Midbrain (tissue), 1 donor: Measurements from ENCODE around the gene GABARAPL2.

Experiments
- DNase-seq: peaks from one replicate; lab custom pipeline; 2025; lab: John Stamatoyannopoulos, UW

The GABARAPL2 gene

DNA sequence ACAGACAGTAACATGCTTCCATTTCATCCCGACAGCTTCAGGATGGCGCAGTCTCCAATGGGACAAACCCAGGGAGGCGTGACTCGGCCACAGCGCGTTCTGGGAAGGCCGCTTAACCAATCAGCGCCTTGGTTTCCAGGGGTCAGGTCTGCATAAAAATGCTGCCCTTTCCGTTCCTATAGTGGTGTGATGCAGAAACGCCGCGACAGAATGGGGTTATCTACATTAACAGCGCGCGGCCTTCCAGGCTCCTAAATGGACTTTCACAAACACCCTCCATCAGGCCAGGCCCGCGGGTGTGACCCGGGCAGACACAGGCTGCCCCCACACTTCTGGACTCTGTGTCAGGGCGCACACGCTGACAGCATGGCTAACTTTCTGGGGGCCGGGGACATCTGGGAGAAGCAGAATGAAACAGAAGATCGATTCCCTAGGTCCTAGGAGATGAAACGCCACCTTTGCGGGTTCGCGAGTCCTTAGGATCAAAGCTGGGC is 10.9 kb upstream of the GABARAPL2 start:
- DNase-seq: peak; percentile 89

DNA sequence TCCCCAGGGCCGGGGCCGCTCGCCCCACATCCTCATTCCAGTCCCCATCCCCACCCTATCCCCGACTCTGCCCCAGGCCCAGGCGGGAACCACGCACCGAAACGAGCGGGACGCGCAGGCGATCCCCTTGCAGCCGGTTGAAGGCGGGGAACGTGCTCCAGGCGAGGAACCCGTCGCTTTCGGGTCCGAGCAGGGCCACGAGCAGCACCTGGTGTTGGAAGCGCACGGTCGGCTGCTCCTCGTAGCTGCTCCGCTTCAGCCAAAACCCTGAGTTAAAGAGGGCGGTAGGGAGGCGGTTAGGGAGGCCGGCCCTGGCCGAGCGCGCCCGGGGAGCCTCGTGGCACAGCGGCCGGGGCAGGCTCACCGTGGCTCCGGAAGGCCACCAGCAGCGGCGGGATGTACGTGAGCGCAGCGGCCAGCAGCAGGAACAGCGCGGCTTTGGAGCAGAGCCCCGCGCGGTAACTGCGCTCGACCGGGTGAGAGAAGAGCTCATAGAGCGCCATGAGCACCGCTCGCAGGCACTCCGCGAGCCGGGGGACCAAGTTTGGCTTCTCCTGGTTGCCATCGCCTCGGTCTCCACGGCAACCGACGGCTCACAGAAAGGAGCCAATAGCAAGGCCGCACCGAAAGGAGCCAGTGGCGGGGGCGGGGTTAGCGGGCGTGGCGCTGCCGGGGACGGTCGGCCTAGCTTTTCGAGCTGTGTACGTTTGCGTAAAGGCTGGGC is 10.3 kb upstream of the GABARAPL2 start, which contains the start of gene TMEM231:
Gene TMEM231, minus strand, starts transcription at position 546 of the 724 bp plus-strand sequence. Its CDS starts 43 bp downstream, at position 503.
- peak; percentile 96 for DNase-seq

DNA sequence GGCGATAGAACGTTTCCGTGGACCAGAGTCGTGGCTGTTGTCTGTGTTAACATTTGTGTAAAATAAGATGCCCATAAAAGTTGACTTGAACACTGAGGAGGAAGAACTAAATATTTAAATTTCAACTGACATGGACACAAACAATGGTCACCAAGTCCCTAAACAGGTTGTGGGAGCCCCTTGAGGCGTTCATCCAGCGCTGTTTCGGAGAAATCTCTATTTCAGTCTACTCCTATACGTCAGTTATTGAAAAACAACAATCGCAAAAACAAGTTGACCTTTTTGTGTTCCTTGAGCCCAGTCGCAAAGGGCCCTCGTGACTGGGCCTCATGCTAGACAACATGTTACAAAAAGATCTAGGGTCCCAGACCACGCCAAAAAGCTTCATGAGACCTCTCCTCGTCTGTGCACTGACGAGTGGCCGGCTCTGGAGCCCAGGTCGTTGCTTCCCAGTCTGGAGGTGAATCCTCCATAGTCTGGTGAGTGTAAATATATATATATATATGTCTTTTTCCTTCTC is 9.7 kb upstream of the GABARAPL2 start:
- DNase-seq: no peak

DNA sequence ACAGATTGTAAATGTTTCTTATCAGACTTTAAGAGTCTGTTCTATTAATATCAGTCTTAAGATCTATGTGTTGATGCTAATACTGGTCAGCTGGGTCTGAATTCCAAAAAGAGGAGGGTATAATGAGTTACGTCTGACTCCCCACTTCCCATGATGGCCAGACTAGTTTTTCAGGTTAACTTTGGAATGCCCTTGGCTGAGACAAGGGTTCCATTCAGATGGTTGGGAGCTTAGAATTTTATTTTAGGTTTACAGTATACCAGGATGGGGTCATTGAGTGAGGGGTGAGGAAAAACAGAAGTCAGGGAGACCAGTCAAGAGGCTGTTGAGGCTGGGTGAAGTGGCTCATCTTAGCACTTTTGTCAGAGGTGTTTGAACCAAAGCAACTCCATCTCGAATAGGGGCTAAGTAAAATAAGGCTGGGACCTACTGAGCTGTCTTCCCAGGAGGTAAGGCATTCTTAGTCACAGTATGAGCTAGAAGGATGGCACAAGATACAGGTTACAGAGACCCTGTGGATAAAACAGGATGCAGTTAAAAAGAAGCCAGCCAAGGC is 7.3 kb upstream of the GABARAPL2 start:
- no peak for DNase-seq

DNA sequence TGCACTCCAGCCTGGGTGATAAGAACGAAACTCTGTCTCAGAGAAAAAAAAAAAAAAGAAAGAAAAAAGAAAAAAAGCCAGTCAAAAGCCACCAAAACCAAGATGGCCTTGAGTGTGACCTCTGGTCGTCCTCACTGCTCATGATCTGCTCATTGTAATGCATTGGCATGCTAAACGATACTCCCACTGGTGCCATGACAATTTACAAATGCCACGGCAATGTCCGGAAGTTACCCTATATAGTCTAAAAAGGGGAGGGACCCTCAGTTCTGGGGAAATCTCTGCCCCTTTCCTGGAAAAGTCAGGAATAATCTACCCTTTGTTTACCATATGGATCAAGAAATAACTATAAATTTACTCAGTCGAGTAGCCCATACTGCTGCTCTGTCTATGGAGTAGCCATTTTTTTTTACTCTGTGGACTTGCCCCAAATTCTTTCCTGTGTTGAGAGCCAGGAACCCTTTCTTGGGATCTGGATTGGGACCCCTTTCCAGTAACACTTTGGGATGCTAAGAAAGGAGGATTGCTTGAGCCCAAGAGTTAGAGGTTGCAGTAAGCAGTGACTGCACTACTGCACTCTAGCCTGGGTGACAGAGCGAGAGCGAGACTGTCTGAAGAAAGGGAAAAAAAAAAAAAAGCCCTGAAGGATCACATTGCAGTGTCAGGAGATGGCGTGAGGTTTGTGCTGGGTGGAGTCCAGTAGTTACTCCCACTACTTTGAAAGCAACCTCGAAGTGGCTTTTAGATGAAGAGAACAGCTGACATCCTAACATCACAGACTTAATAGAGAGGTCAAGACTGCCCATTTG is 6.4 kb upstream of the GABARAPL2 start:
- DNase-seq: no peak

DNA sequence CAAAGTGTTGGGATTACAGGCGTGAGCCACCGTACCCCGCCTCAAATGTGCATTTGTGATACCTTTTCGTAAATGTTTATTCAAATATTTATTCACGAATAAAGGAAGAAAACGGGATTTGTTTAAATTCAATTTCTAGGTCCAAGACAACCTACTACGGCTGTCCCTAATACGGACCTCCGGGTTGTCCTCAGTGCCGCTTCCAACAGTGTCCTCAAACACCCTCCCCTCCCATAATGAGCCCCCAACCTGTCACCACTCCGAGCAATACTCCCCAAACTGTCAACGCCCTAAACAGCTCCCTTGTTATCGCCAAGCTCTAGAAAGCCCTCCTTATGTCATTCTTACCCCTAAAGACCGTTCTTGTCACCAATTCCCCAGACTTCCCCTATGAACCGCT is 539 bp upstream of the GABARAPL2 start:
- no peak for DNase-seq

DNA sequence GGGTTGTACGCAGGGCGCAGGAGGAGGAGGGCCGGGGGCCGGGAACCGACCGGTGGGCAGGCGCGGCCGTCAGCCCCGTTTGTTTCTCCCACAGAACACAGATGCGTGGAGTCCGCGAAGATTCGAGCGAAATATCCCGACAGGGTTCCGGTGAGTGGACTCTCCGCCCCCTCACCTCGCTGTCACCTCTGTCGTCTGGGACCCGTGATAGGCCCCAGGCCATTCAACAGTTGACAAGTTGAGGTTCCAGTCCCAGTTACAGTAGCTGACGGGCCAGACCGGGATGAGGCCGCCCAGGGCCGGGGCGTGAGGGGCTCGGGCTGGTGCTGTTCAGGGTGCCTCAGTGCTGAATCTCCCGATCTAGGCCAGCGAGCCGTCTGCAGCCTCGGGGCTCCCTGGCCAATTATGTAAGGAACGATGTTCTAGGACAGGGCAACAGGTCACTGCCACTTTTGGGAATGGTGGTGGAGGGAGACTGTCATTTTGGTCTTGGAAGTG is 628 bp downstream of the GABARAPL2 start:
- no peak for DNase-seq

DNA sequence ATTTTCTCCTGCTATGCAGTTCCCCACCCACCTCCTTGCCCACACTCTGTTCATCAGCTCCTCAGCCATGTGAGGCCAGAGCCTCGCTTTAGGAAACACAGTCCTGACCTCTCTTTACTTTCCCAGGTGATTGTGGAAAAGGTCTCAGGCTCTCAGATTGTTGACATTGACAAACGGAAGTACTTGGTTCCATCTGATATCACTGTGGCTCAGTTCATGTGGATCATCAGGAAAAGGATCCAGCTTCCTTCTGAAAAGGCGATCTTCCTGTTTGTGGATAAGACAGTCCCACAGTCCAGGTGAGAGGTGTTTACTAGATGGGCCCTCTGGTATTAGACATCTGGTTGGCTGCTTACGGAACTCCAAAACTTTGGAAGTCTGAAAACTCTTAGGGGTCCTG is 1.7 kb downstream of the GABARAPL2 start:
- DNase-seq: no peak

DNA sequence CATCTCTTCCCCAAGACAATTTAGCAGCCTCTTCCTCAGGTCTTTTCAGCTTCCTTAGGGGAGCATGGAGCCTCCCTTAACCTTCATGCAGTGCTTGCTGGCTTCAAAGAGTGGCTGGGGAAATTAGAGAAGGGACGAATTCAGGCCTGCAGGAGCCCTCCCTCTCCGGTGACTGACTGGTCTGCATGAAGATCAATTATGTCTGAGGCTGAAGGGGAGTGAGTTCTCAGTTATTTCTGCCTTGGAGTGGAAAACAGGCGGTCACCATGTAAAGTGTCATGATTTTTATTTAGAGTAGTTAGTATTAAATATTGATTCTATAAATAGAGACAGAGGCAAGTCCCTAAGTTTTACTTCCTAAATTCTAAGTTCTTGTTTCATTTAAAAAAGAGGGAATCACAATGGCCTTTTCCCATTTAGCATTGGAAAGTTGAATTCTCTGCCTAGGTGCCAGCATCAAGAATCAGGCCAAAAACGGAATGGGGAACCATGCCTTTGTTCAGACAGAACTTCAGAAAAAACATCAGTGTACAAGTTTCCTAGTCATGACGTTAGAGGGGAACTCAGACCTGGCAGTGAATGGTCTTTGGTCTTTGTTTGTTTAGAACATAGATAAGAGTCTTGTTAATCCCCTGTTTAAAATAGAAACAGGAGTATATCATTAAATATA is 4.4 kb downstream of the GABARAPL2 start:
- peak; percentile 6 for DNase-seq

DNA sequence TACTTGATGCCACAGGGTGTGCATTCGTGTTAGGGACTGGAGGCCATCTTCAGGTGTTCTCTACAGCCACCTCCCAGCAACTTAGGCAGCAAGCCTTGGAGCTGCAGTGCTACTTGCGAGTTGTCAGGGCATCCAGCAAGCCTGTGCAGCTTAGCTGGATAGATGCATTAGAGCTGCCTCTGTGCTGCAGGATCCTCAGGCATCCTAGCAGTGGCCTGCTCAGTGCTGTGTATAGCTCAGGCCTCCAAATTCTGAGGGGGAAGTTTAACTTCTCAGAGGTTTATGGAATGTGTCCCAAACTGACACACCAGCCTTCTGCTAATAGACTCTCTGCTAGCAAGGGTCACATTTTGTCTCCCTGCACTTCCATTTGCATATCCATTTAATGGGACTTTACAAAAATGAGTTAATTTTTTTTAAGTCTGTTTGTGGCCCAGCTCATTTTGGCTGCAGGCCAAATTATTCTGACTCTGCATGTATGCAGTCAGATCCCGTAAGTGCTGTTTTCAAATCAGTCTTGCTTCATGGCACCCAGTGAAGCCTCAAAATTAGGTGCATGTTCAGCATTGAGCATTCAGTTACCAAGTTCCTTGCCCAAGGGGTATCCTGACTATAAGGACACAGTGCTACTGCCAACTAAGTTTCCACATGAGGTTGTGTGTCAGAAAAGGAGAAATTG is 6.8 kb downstream of the GABARAPL2 start:
- DNase-seq: no peak

DNA sequence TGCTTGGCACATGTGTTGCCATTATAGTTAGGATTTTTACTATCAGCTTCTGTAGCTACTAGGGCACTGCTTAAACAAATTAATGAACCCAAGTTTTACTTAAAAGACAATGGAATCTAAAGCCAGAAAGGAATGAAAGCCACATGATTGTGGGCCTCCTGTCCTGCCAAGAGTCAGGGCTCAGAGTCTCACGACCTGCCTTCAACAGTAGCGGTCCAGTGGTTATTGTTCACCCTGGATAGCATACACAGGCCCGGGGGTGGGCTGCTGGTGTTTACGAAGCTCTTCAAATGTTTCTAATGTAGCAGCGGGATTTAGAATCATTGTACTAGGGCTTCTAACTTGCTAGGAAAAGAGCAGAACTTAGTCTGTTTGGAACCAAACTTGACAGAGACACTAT is 7.8 kb downstream of the GABARAPL2 start:
- DNase-seq: no peak

DNA sequence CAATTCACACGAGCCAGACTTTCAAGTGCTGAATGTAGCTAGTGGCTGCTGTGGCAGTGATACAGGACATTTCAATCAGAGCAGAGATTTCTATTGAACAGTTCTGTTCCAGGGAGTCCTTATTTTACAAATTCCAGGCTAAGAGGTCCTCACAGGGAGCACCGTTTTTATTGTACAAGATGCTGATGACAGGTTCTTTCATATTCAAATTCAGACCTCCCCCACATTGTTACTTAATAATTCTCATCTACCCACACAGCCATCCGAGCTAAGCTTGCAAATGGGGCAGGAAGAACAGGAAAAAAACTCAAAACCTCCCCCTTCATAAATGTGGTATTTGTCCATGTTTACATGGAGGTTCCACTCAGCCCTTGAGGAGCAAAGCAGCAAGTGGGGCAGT is 9.8 kb downstream of the GABARAPL2 start:
- no peak for DNase-seq

DNA sequence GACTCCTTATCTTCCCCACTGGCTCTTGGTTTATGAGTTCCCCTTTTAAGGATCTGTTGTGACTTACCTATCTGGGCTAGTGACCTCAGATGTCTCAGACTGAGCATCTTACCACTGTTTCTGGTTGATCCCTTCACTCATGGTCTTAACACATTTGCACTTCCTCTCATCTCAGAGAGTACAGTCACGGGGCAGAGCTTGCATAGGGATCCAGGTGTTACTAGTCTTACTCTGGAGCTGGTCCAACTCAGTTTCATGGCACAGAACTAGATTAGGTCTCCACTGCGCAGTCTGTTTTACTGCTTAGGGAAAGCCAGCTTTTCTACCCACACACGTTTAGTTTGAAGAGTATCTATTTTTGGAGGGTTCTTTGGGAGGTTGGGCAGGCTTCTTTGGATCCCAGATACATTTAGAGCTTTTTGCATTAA is 10.2 kb downstream of the GABARAPL2 start:
- DNase-seq: no peak

DNA sequence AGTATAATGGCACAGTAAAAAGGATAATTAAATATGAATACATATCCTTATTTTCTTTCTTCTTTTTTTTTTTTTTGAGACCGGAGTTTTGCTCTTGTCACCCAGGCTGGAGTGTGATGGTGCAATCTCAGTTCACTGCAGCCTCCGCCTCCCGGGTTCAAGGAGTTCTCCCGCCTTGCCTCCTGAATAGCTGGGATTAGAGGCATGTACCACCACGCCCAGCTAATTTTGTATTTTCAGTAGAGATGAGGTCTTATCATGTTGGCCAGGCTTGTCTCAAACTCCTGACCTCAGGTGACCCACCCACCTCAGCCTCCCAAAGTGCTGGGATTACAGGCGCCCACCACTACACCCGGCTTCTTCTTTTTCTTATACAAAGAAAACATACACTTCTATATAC is 12.0 kb downstream of the GABARAPL2 start:
- DNase-seq: no peak

DNA sequence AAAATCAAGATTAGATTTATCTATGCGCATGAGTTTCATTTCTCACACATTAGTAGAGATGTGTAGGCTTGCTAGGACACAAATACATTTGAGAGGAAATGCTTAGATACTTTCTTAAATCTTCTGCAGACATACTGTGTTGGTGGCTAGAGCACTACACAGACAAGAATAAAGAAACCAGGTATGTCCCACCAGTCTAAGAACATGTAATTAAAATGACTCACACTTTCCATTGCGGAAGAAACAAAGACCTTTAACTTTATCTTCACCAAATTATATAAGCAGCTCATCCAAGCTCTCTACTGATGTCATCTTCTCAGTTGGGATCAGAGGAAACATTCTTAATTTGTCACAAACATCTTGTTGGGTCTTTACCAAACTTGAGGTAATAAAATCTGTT is 12.5 kb downstream of the GABARAPL2 start:
- DNase-seq: no peak

DNA sequence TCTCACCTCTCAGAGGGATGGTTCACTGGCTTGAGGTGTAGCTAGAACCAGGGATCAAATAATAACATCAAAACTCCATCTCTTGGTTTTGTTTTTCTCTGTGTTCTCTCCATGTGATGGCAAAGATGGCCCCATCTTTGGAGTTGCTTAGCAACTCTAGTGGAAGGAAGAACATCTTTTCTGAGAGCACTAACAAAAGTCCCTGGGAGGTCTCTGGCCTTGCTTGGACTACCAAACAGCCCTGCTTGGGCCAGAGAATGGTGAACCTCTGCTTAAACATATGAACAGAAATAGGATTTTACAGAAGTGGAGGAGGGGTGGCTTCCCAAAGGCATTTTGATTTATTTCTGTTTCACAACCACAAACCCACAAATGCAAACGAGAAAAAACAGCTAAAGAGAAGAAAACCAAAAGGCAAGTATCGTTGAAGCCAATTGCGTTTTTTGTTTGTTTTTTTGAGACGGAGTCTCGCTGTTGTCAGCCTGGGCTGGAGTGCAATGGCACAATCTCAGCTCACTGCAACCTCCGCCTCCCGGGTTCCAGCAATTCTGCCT is 13.2 kb downstream of the GABARAPL2 start:
- peak; percentile 14 for DNase-seq

DNA sequence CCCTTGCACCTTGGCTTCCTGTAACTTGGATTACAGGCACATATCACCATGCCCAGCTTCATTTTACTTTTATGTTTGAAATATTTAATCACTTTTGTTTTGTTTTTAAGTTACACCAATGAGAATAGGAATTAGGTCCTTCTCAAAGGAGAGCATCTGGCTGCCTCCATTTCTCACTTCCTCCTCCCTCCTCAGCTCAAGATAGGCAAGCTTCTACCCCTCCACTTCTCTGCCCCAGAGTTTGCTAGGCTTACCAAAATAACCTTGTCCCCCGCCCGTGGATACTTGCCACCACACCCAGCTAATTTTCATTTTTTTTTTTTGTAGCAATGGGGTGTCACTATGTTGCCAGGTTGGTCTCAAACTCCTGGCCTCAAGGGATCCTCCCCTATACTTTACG is 17.9 kb downstream of the GABARAPL2 start:
- DNase-seq: no peak

DNA sequence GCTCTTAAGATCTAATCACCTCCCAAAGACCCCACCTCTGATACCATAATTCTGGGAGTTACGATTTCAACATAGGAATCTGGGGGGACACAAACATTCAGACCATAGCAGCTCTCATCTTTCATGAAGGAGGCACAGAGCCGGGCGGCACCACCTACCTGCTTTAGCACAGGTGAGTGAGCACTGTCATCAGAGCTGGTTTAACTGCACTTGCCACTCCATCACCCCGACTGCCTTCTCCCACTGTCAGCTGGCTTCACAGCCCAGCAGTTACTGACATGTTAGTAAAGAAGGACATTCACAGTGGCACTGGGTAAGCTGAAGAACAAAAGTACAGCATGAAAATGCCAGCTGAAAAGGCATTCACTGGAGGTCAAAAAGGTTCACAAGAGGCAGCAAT is 22.5 kb downstream of the GABARAPL2 start:
- no peak for DNase-seq

DNA sequence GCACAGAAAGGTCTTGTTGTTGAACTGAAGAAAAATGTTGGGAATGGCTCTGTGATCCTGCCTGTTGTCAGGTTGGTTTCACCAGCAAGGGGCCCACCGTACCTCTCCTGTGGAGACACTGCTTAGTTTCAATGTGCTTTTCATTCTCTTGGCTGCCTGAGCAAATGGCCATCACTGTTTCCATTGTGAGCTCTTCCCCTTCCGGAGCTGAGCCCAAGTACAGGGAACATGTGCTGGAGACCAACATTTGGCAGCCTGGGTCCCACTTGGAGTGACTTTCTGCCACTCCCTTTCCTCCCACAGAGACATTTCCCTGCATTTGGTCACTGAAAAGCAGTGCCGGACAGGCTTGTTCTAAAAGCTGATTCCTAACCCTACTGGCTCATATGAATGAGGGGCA is 23.1 kb downstream of the GABARAPL2 start:
- DNase-seq: no peak

DNA sequence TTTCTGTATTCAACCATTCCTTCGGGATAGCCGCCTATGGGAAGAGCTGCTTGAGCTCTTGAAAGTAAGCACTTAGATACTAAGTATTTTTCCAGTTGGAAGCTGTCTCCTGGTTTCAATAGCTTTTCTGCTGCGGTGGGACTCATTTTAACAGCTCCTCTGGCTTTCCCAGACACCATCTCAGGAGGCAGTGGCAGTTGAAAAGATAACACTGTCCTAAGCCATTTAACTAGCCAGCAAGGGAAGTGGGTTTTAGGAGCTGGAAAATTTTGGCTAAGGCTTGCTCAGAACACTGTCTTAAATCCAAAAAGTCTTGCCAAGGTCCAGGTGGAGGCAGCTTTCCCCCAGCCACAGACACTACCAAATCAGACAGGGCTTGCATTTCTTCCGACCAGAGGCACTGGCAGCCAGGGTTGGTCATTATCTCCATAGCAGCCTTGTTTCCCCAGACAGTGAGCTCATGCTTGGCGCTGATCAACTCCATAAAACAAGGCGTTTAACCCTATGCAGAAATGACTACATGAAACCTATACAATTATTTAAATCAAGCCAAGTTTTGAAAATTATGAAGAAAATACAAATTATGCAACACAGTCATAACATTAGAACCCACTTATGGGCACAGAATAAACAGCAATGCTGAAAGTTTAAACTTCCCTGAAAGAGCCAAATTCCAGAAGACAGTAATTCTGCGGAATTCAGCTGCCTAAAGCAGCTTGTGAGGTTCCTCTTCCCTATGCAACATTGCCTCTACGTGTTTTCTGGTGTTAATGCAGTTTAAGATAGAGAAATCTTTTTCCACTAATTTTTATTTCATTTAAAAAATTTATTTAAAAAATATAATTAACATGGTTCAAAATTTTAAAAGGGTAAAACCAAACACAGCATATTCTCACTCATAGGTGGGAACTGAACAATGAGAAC is 25.0 kb downstream of the GABARAPL2 start:
- DNase-seq: peak; percentile 38
